GM23248 (cell line): ENCODE results near the gene YAF2. TPM values are rescaled to one million over a fixed set of nuclear protein-coding genes. Genes with fewer than 3 reads are reported as not detected.
"Not testable (repeated sequence)": the region's sequence is repeated elsewhere in the genome, so short reads cannot be mapped to it uniquely, and the experiment has no call there.

Experiments
- DNase-seq: peaks from one replicate; pipeline ENCODE4 v3.0.0-alpha.2; 2015
- H2AFZ ChIP-seq: fragments of 200-600 bp; sonication (generic); 2 replicates; pipeline ENCODE4 v1.6.1; 2016; ENCODE audit warnings: antibody characterized with exemption
- H3F3A ChIP-seq: fragments of 200-600 bp; sonication (generic); 2 replicates; pipeline ENCODE4 v1.6.1; 2016; ENCODE audit warnings: mild to moderate bottlenecking, antibody characterized with exemption, mixed run types; ENCODE audit not compliant: insufficient read depth
- H3K27ac ChIP-seq: fragments of 200-600 bp; sonication (generic); 2 replicates; pipeline ENCODE4 v1.5.1; 2016; ENCODE audit warnings: mild to moderate bottlenecking
- H3K27me3 ChIP-seq: fragments of 200-600 bp; sonication (generic); replicated peaks from 2 replicates; pipeline ENCODE4 v1.6.1; 2016; ENCODE audit warnings: mild to moderate bottlenecking; ENCODE audit not compliant: insufficient read depth
- H3K36me3 ChIP-seq: fragments of 200-600 bp; sonication (generic); 2 replicates; pipeline ENCODE4 v1.6.1; 2016; ENCODE audit warnings: low read depth, mild to moderate bottlenecking
- H3K4me1 ChIP-seq: fragments of 200-600 bp; sonication (generic); 2 replicates; pipeline ENCODE4 v1.6.1; 2016; ENCODE audit warnings: mild to moderate bottlenecking; ENCODE audit not compliant: insufficient read depth
- H3K4me2 ChIP-seq: fragments of 200-600 bp; sonication (generic); one replicate; pipeline ENCODE4 v1.6.1; 2016; ENCODE audit warnings: mild to moderate bottlenecking; ENCODE audit not compliant: unreplicated experiment
- H3K4me3 ChIP-seq: fragments of 200-600 bp; sonication (generic); 2 replicates; pipeline ENCODE4 v1.5.1; 2016; ENCODE audit warnings: mild to moderate bottlenecking
- H3K79me2 ChIP-seq: fragments of 200-600 bp; sonication (generic); 2 replicates; pipeline ENCODE4 v1.6.1; 2016; ENCODE audit warnings: mild to moderate bottlenecking; ENCODE audit not compliant: insufficient read depth
- H3K9ac ChIP-seq: fragments of 200-600 bp; sonication (generic); 2 replicates; pipeline ENCODE4 v1.6.1; 2016; ENCODE audit warnings: mild to moderate bottlenecking
- H3K9me2 ChIP-seq: fragments of 200-600 bp; sonication (generic); 2 replicates; pipeline ENCODE4 v1.6.1; 2016; ENCODE audit warnings: mixed run types, mild to moderate bottlenecking, moderate library complexity; ENCODE audit not compliant: insufficient read depth
- H3K9me3 ChIP-seq: fragments of 200-600 bp; sonication (generic); one replicate; pipeline ENCODE4 v1.6.1; 2017; ENCODE audit warnings: low read depth
- H4K20me1 ChIP-seq: fragments of 200-600 bp; sonication (generic); 2 replicates; pipeline ENCODE4 v1.6.0; 2016; ENCODE audit not compliant: insufficient read depth
- EZH2 ChIP-seq: fragments of 200-600 bp; sonication (generic); IDR thresholded peaks from 2 replicates; pipeline ENCODE4 v1.6.1; 2018; ENCODE audit warnings: antibody characterized with exemption, mild to moderate bottlenecking; ENCODE audit not compliant: insufficient read depth, poor library complexity, severe bottlenecking
- EZH2phosphoT487 ChIP-seq: fragments of 200-600 bp; sonication (generic); IDR thresholded peaks from 2 replicates; pipeline ENCODE4 v1.6.1; 2018; ENCODE audit warnings: antibody characterized with exemption, moderate library complexity, mild to moderate bottlenecking, low read depth; ENCODE audit not compliant: insufficient read depth
- WGBS, 2 experiments: methylation state at CpG; one replicate each; pipeline ENCODE4 v1.1.6; 2015 to 2017; ENCODE audit warnings: low lambda C conversion rate in 2 of 2, low coverage in 1 of 2; ENCODE audit errors: missing lambda C conversion rate in 2 of 2; 5-methylcytosine and 5-hydroxymethylcytosine counted together
- in situ Hi-C: fragments of 300-500 bp; cut with MboI; formaldehyde crosslinking; loops from 2 replicates; pipeline ENCODE4 v1.15.0; 2020
- polyA plus RNA-seq: library from polyadenylated mRNA; unstranded; fragments of >200 nt; fragmentation: Nextera tagmentation; extraction: Ambion mirVana; gene quantifications from 2 replicates; pipeline ENCODE4 v1.2.1, GENCODE V29; 2016
- total RNA-seq: library from RNA; depleted of rRNA; stranded (reverse); fragments of >200 nt; shearing (Covaris generic); gene quantifications from 2 replicates; pipeline ENCODE4 v1.2.3, GENCODE V29; 2014

The YAF2 gene
- total and polyA plus RNA-seq, 2 experiments from 2014 or later = 17.0 to 21.0 TPM

DNA sequence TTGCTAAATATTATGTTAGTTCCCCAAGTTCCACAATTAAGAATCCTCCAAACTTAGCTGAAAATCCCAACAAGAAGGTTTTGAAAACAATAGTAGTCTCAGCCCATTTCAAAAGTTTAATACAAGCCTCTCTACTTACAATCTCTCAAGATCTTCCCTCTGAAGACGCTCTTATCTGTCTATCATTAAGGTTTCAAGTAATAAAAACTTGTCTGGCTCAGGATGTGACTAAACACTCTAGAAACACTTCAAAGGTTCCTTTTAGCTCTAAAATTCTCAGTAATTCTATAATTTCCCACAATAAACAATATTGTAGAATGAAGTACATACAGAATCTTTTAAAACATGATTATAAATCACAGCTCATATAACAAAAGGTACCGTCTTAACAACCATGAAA is 16.3 kb downstream of the YAF2 start:
- H3K9me3 ChIP-seq = no peaks in the 10 kb centered on the region
- H3K4me2 ChIP-seq = no peak overlapping the region
- no peaks in the 10 kb centered on the region for H3K9me2 ChIP-seq
- H3K9ac ChIP-seq = no peak overlapping the region
- WGBS, 2 experiments = 78 to 80% methylated on average over 2 of the region's 2 CpGs
- no peak overlapping the region for H2AFZ ChIP-seq
- TF ChIP-seq EZH2 = no peak
- no peak for TF ChIP-seq EZH2phosphoT487
- H3K4me3 ChIP-seq = no peak overlapping the region
- no peak overlapping the region for H3K27ac ChIP-seq
- no peaks in the 10 kb centered on the region for H3K36me3 ChIP-seq
- H4K20me1 ChIP-seq = no peaks in the 10 kb centered on the region
- DNase-seq = no peak
- peaks cover 18% of the 10 kb centered on the region for H3F3A ChIP-seq
- H3K4me1 ChIP-seq = peaks cover 29% of the 10 kb centered on the region
- no peaks in the 10 kb centered on the region for H3K27me3 ChIP-seq
- in situ Hi-C loops = no loop called here
- peaks cover 100% of the 10 kb centered on the region for H3K79me2 ChIP-seq

DNA sequence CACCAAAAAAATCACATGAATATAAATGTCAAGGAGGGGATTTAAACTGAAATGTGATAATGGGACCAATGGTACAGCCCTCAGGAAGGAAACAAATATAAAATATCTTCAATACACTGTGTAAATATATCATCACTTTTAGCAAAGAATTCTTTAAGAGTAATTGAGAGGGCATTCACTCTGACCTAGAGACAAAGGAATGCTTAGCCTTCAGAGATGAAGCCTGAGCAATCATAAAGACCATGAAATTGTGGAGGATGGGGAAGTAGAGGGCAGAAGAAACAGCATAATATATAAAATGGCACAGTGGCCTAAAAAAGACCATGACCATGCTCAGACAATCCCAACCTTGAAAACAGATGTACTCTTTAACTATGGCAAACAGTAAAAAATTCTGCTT is 20.4 kb downstream of the YAF2 start:
- Histone ChIP-seq H2AFZ (no peak overlapping the region), H3K36me3 (no peaks in the 10 kb centered on the region), H3K4me3 (peak overlapping the region; percentile 5; the same call in 1 of the 2 replicates), H3K79me2 (peaks cover 99% of the 10 kb centered on the region), H4K20me1 (no peaks in the 10 kb centered on the region), H3K27ac (no peak overlapping the region; the same call in 1 of the 2 replicates), H3K9me3 (no peaks in the 10 kb centered on the region), H3K4me1 (peaks cover 33% of the 10 kb centered on the region), H3K4me2 (peak overlapping the region; percentile 33), H3F3A (peaks cover 21% of the 10 kb centered on the region), H3K27me3 (no peaks in the 10 kb centered on the region), H3K9me2 (no peaks in the 10 kb centered on the region), H3K9ac (no peak overlapping the region)
- TF ChIP-seq EZH2 (no peak), EZH2phosphoT487 (no peak)
- in situ Hi-C loops = no loop called here
- peak; percentile 76 for DNase-seq

DNA sequence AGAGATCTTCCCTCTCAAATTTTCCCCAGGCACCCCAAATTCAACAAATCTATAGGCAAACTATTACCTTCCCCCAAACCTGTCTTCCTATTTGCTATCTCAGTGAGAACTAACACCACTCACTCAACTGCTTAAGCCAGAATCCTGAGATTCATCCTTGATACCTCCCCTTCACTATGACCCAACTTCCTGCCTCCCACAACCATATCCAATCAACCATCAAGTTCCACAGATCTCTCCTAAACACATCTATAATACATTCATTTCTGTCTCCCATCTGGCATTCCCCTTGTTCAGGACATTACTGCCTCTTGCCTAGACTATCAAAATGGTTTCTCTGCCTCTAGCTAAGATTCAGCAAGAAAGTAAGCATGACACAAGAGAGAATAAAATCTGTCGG is 21.3 kb downstream of the YAF2 start:
- no peaks in the 10 kb centered on the region for H4K20me1 ChIP-seq
- H3K9me2 ChIP-seq = no peaks in the 10 kb centered on the region
- 0 out of 2 replicates have a peak overlapping the region, but pooled peaks have one; percentile 0 for H3K27ac ChIP-seq
- WGBS, 2 experiments = 53 to 62% methylated on average over 1 of the region's 1 CpG
- no peak overlapping the region for H3K9ac ChIP-seq
- H3K9me3 ChIP-seq = no peaks in the 10 kb centered on the region
- H2AFZ ChIP-seq = no peak overlapping the region
- no peak for TF ChIP-seq EZH2
- no peak for DNase-seq
- peak overlapping the region; percentile 33 for H3K4me2 ChIP-seq
- H3K27me3 ChIP-seq = no peaks in the 10 kb centered on the region
- H3K4me3 ChIP-seq = no peak overlapping the region
- in situ Hi-C loops = no loop called here
- peaks cover 33% of the 10 kb centered on the region for H3K4me1 ChIP-seq
- H3K79me2 ChIP-seq = peaks cover 99% of the 10 kb centered on the region
- H3F3A ChIP-seq = peaks cover 21% of the 10 kb centered on the region
- no peaks in the 10 kb centered on the region for H3K36me3 ChIP-seq

- H3F3A ChIP-seq = peaks cover 21% of the 10 kb centered on the region
- in situ Hi-C loops, H4K20me1 ChIP-seq: not testable (repeated sequence)
These were observed 22.3 kb downstream of the YAF2 start for GRCh38 chr12:42215759-42216158.

GRCh38 chr12:42213954-42214426 is 24.1 kb downstream of the YAF2 start:
- Histone ChIP-seq H3K27me3 (no peaks in the 10 kb centered on the region), H3K9me2 (no peaks in the 10 kb centered on the region), H3K4me3 (no peak overlapping the region), H3K36me3 (peaks cover 9% of the 10 kb centered on the region; the same call in 1 of the 2 replicates), H2AFZ (no peak overlapping the region), H3F3A (peaks cover 21% of the 10 kb centered on the region), H3K9me3 (no peaks in the 10 kb centered on the region), H3K27ac (no peak overlapping the region), H3K79me2 (peaks cover 99% of the 10 kb centered on the region), H3K4me1 (peaks cover 27% of the 10 kb centered on the region), H3K4me2 (no peak overlapping the region), H3K9ac (no peak overlapping the region), H4K20me1 (no peaks in the 10 kb centered on the region)
- in situ Hi-C loops = no loop called here
- DNase-seq = peak; percentile 33
- 78 to 80% methylated on average over 2 of the region's 2 CpGs for WGBS, 2 experiments
- TF ChIP-seq EZH2phosphoT487 = no peak
- no peak for TF ChIP-seq EZH2

More at GRCh38 chr12:42215759-42216158, 22.3 kb downstream of the YAF2 start:
- not testable (repeated sequence) for H3K4me2 ChIP-seq, DNase-seq, H3K27ac ChIP-seq, H3K9me2 ChIP-seq, H3K4me3 ChIP-seq, H3K27me3 ChIP-seq, H3K9ac ChIP-seq, H2AFZ ChIP-seq, H3K36me3 ChIP-seq, H3K9me3 ChIP-seq
- Histone ChIP-seq H3K79me2 (peaks cover 99% of the 10 kb centered on the region), H3K4me1 (peaks cover 33% of the 10 kb centered on the region)
- 98% methylated on average over 4 of the region's 4 CpGs for WGBS, 2 experiments
